ENCODE measurements around the gene CENPA.

The CENPA gene

GRCh38 chr2:26763019-26763418 is 22.8 kb upstream of the CENPA start:
- DNase-seq (ENCODE audit: low spot score) = no peak

- peak; percentile 61 for DNase-seq (ENCODE audit: low spot score)
Measured at GRCh38 chr2:26764078-26764887, 21.6 kb upstream of the CENPA start, which contains the start of gene SLC35F6. TSS of gene SLC35F6 (plus strand) at chr2:26764284. CDS start at chr2:26764350, 66 bp downstream.

- DNase-seq (ENCODE audit: low spot score) = no peak
Measured at GRCh38 chr2:26764906-26765305, 20.9 kb upstream of the CENPA start.

GRCh38 chr2:26765475-26766200 is 20.2 kb upstream of the CENPA start:
- DNase-seq (ENCODE audit: low spot score) = no peak

GRCh38 chr2:26767129-26767528 is 18.7 kb upstream of the CENPA start:
- DNase-seq (ENCODE audit: low spot score) = no peak

GRCh38 chr2:26767894-26768487 is 17.9 kb upstream of the CENPA start:
- DNase-seq (ENCODE audit: low spot score) = no peak

- no peak for DNase-seq (ENCODE audit: low spot score)
Measured at GRCh38 chr2:26768759-26769088, 17.1 kb upstream of the CENPA start.

GRCh38 chr2:26769089-26769761 is 16.6 kb upstream of the CENPA start:
- no peak for DNase-seq (ENCODE audit: low spot score)

- DNase-seq (ENCODE audit: low spot score) = peak; percentile 40
Measured at GRCh38 chr2:26770986-26771586, 14.8 kb upstream of the CENPA start.

- DNase-seq (ENCODE audit: low spot score) = no peak
Measured at GRCh38 chr2:26772064-26773001, 13.5 kb upstream of the CENPA start.

GRCh38 chr2:26776195-26776800 is 9.6 kb upstream of the CENPA start:
- DNase-seq (ENCODE audit: low spot score) = no peak

GRCh38 chr2:26778098-26778497 is 7.8 kb upstream of the CENPA start:
- no peak for DNase-seq (ENCODE audit: low spot score)

GRCh38 chr2:26778507-26778906 is 7.3 kb upstream of the CENPA start:
- no peak for DNase-seq (ENCODE audit: low spot score)

- DNase-seq (ENCODE audit: low spot score) = no peak
Measured at GRCh38 chr2:26780203-26780760, 5.6 kb upstream of the CENPA start.

- no peak for DNase-seq (ENCODE audit: low spot score)
Measured at GRCh38 chr2:26782876-26783704, 2.8 kb upstream of the CENPA start.

- no peak for DNase-seq (ENCODE audit: low spot score)
Measured at GRCh38 chr2:26784570-26785234, 1.2 kb upstream of the CENPA start.

GRCh38 chr2:26786207-26787028 is 562 bp downstream of the CENPA start:
- DNase-seq (ENCODE audit: low spot score) = no peak

GRCh38 chr2:26792720-26793119 is 6.9 kb downstream of the CENPA start:
- no peak for DNase-seq (ENCODE audit: low spot score)

Data from COLO829 (cell line).